H1 (cell line): ENCODE results near the gene PIGS. TPM values are rescaled to one million over a fixed set of nuclear protein-coding genes. Genes with fewer than 3 reads are reported as not detected.

Source experiments
- CTCF ChIA-PET: fragments of 300-600 bp; sonication (Branson Sonifier 250); formaldehyde crosslinking; loops from one replicate; lab custom pipeline; 2021; ENCODE audit not compliant: partially characterized antibody; lab: Charles Lee
- POLR2A ChIA-PET: fragments of 300-600 bp; sonication (Branson Sonifier 250); formaldehyde crosslinking; loops from one replicate; lab custom pipeline; 2021; ENCODE audit warnings: inconsistent platforms; ENCODE audit not compliant: partially characterized antibody; lab: Charles Lee
- DNase-seq, 2 experiments: peaks; one replicate each; pipeline versions ENCODE4 v3.0.0 to v3.0.0-alpha.2; 2010 to 2022; ENCODE audit warnings: low spot score in 2 of 2, low read depth in 1 of 2, mixed read lengths in 1 of 2
- FAIRE-seq: peaks from 2 replicates; lab custom pipeline; 2011; peaks lifted over from hg19 to GRCh38; lab: Jason Lieb, UNC
- H2AFZ ChIP-seq: 2 replicates; pipeline ENCODE4 v1.8.1; 2012; ENCODE audit warnings: low read length, inconsistent platforms
- H2AK5ac ChIP-seq: 2 replicates; pipeline ENCODE4 v1.6.1; 2013; ENCODE audit warnings: low read depth, low read length
- H2BK120ac ChIP-seq: replicated peaks from 2 replicates; pipeline ENCODE3; 2013; ENCODE audit warnings: low read depth, low read length, inconsistent platforms
- H2BK12ac ChIP-seq: 2 replicates; pipeline ENCODE4 v1.6.1; 2013; ENCODE audit warnings: low read depth, low read length
- H2BK15ac ChIP-seq: 2 replicates; pipeline ENCODE4 v1.6.1; 2013; ENCODE audit warnings: low read length
- H2BK20ac ChIP-seq: 2 replicates; pipeline ENCODE4 v1.6.1; 2013; ENCODE audit warnings: low read length
- H2BK5ac ChIP-seq: 2 replicates; pipeline ENCODE4 v1.6.1; 2013; ENCODE audit warnings: low read depth, low read length
- H3K14ac ChIP-seq: 2 replicates; pipeline ENCODE4 v1.6.1; 2013; ENCODE audit warnings: inconsistent platforms; ENCODE audit not compliant: insufficient read length
- H3K18ac ChIP-seq: 2 replicates; pipeline ENCODE4 v1.6.1; 2013; ENCODE audit warnings: low read length; ENCODE audit errors: extremely low read depth
- H3K23ac ChIP-seq: 2 replicates; pipeline ENCODE4 v1.6.1; 2013; ENCODE audit warnings: inconsistent platforms; ENCODE audit not compliant: insufficient read length
- H3K23me2 ChIP-seq: 2 replicates; pipeline ENCODE4 v1.6.1; 2013; ENCODE audit warnings: low read depth, low read length
- H3K27ac ChIP-seq: 2 replicates; pipeline ENCODE4 v1.6.1; 2011; ENCODE audit warnings: low read depth, low read length, inconsistent platforms
- H3K27me3 ChIP-seq, 4 experiments: replicated peaks in 1 of 4; 1 replicate in 1 of 4; 2 replicates in 3 of 4; pipeline versions ENCODE4 v1.6.1 to v1.8.1; 2011 to 2013; ENCODE audit warnings: low read length in 3 of 4, mild to moderate bottlenecking in 3 of 4, inconsistent platforms in 2 of 4, mixed read lengths in 2 of 4, moderate library complexity in 1 of 4; ENCODE audit not compliant: control insufficient read depth in 3 of 4, insufficient read depth in 3 of 4; ENCODE audit errors: extremely low read depth in 1 of 4
- H3K36me3 ChIP-seq, 4 experiments: 2 replicates each; pipeline versions ENCODE4 v1.6.1 to v1.8.1; 2011 to 2013; ENCODE audit warnings: mild to moderate bottlenecking in 4 of 4, low read length in 3 of 4, moderate library complexity in 2 of 4, control low read depth in 1 of 4, inconsistent platforms in 1 of 4; ENCODE audit not compliant: insufficient read depth in 4 of 4, control insufficient read depth in 2 of 4
- H3K4ac ChIP-seq: replicated peaks from 2 replicates; pipeline ENCODE3; 2013; ENCODE audit warnings: low read length, low read depth, mixed read lengths, inconsistent platforms; ENCODE audit not compliant: insufficient read length
- H3K4me1 ChIP-seq, 4 experiments: replicated peaks in 1 of 4; 1 replicate in 1 of 4; 2 replicates in 3 of 4; pipeline versions ENCODE4 v1.6.1 to v1.8.1; 2011 to 2013; ENCODE audit warnings: low read length in 3 of 4, inconsistent platforms in 2 of 4, mixed read lengths in 1 of 4; ENCODE audit not compliant: insufficient read depth in 4 of 4, control insufficient read depth in 3 of 4
- H3K4me2 ChIP-seq, 2 experiments: 2 replicates each; pipeline versions ENCODE4 v1.6.1 to v1.8.1; 2011 to 2013; ENCODE audit warnings: low read depth in 2 of 2, low read length in 2 of 2, control low read depth in 1 of 2, inconsistent platforms in 1 of 2, mild to moderate bottlenecking in 1 of 2; ENCODE audit not compliant: insufficient read depth in 1 of 2
- H3K4me3 ChIP-seq, 4 experiments: fragments of 200-600, 300-600 bp in 1 of 4; sonication (generic), shearing (Covaris generic), sonication (Bioruptor Twin) in 1 of 4; 2 replicates each; pipeline versions ENCODE4 v1.5.1 to v1.8.1; 2011 to 2016; ENCODE audit warnings: low read length in 4 of 4, low read depth in 3 of 4, control low read depth in 2 of 4, inconsistent platforms in 2 of 4, mild to moderate bottlenecking in 2 of 4, mixed read lengths in 1 of 4, moderate library complexity in 1 of 4; ENCODE audit not compliant: insufficient read depth in 2 of 4; ENCODE audit errors: extremely low read depth in 1 of 4
- H3K56ac ChIP-seq: replicated peaks from 2 replicates; pipeline ENCODE3; 2013; ENCODE audit warnings: low read depth, mild to moderate bottlenecking, mixed read lengths, low read length, inconsistent platforms; ENCODE audit not compliant: insufficient read length
- H3K79me1 ChIP-seq: 2 replicates; pipeline ENCODE4 v1.6.1; 2013; ENCODE audit warnings: low read depth, low read length, control low read depth
- H3K79me2 ChIP-seq, 2 experiments: 2 replicates each; pipeline versions ENCODE4 v1.6.1 to v1.8.1; 2012 to 2013; ENCODE audit warnings: low read length in 2 of 2, mild to moderate bottlenecking in 2 of 2, inconsistent platforms in 1 of 2; ENCODE audit not compliant: insufficient read depth in 2 of 2, control insufficient read depth in 1 of 2
- H3K9ac ChIP-seq, 4 experiments: replicated peaks in 1 of 4; 1 replicate in 1 of 4; 2 replicates in 3 of 4; pipeline versions ENCODE4 v1.6.1 to v1.8.1; 2011 to 2013; ENCODE audit warnings: low read depth in 3 of 4, low read length in 3 of 4, control low read depth in 2 of 4, mild to moderate bottlenecking in 2 of 4, moderate library complexity in 2 of 4, inconsistent platforms in 1 of 4; ENCODE audit errors: extremely low read depth in 1 of 4
- H3K9me3 ChIP-seq, 2 experiments: 2 replicates each; pipeline versions ENCODE4 v1.6.1 to v1.8.1; 2012 to 2013; ENCODE audit warnings: mild to moderate bottlenecking in 2 of 2, moderate library complexity in 2 of 2, control low read depth in 1 of 2, inconsistent platforms in 1 of 2, low read depth in 1 of 2, low read length in 1 of 2, mixed read lengths in 1 of 2; ENCODE audit not compliant: insufficient read depth in 2 of 2
- H4K20me1 ChIP-seq, 2 experiments: replicated peaks in 1 of 2; 2 replicates each; pipeline versions ENCODE3 to v1.8.1; 2011 to 2013; ENCODE audit warnings: inconsistent platforms in 2 of 2, low read length in 2 of 2, mild to moderate bottlenecking in 1 of 2; ENCODE audit not compliant: insufficient read depth in 2 of 2, control insufficient read depth in 1 of 2
- H4K5ac ChIP-seq: 2 replicates; pipeline ENCODE4 v1.6.1; 2013; ENCODE audit warnings: low read length, low read depth, mixed read lengths, inconsistent platforms; ENCODE audit not compliant: insufficient read length
- H4K8ac ChIP-seq: 2 replicates; pipeline ENCODE4 v1.8.0; 2013; ENCODE audit warnings: mild to moderate bottlenecking, moderate library complexity, low read length, inconsistent platforms; ENCODE audit not compliant: insufficient read depth; ENCODE audit errors: extremely low read depth
- H4K91ac ChIP-seq: replicated peaks from 2 replicates; pipeline ENCODE3; 2013; ENCODE audit warnings: low read length, mixed read lengths, inconsistent platforms; ENCODE audit not compliant: insufficient read length
- CBX5 ChIP-seq: fragments of 300-800, 300-1000 bp; sonication (generic); IDR thresholded peaks from 2 replicates; pipeline ENCODE4 v1.7.1; 2016; ENCODE audit warnings: antibody characterized with exemption, low read length, low read depth
- EGR1 ChIP-seq: IDR thresholded peaks from 2 replicates; pipeline ENCODE4 v1.6.1; 2011; ENCODE audit warnings: low read depth, low read length, borderline replicate concordance
- EP300 ChIP-seq, 2 experiments: IDR thresholded peaks; 1 replicate in 1 of 2; 2 replicates in 1 of 2; pipeline ENCODE4 v1.6.1; 2011 to 2012; ENCODE audit warnings: low read depth in 2 of 2, low read length in 2 of 2, mild to moderate bottlenecking in 2 of 2, borderline replicate concordance in 1 of 2, inconsistent platforms in 1 of 2, moderate library complexity in 1 of 2
- KDM5A ChIP-seq: fragments of 200-600 bp; IDR thresholded peaks from 2 replicates; pipeline ENCODE4 v1.7.1; 2012; ENCODE audit warnings: mild to moderate bottlenecking, low read length, inconsistent platforms, mixed read lengths
- NRF1 ChIP-seq: IDR thresholded peaks from 2 replicates; pipeline ENCODE4 v1.6.1; 2011; ENCODE audit warnings: mild to moderate bottlenecking, low read depth, low read length, improper control_type of control experiment
- RAD21 ChIP-seq, 2 experiments: IDR thresholded peaks in 1 of 2; conservative IDR thresholded peaks in 1 of 2; 2 replicates each; pipeline ENCODE4 v1.6.1; 2011; ENCODE audit warnings: low read depth in 2 of 2, low read length in 2 of 2, improper control_type of control experiment in 1 of 2, inconsistent platforms in 1 of 2, mild to moderate bottlenecking in 1 of 2, moderate library complexity in 1 of 2
- RBBP5 ChIP-seq: IDR thresholded peaks from 2 replicates; pipeline ENCODE4 v1.7.1; 2012; ENCODE audit warnings: low read depth, mild to moderate bottlenecking, inconsistent platforms, low read length, moderate library complexity, borderline replicate concordance
- SP2 ChIP-seq: IDR thresholded peaks from 2 replicates; pipeline ENCODE4 v1.6.1; 2012; ENCODE audit warnings: mild to moderate bottlenecking, low read length, inconsistent platforms
- SRF ChIP-seq: IDR thresholded peaks from 2 replicates; pipeline ENCODE4 v1.6.1; 2011; ENCODE audit warnings: mild to moderate bottlenecking, low read depth, low read length, moderate library complexity
- TCF12 ChIP-seq: IDR thresholded peaks from 2 replicates; pipeline ENCODE4 v1.6.1; 2011; ENCODE audit warnings: low read depth, mild to moderate bottlenecking, low read length
- WGBS, 2 experiments: shearing (Covaris generic) in 1 of 2; methylation state at CpG; one replicate each; pipeline versions ENCODE4 v1.1.6 to v1.1.7; 2013 to 2015; ENCODE audit warnings: low lambda C conversion rate in 2 of 2, mixed read lengths in 2 of 2, inconsistent platforms in 1 of 2, low coverage in 1 of 2, missing lambda C conversion rate in 1 of 2; ENCODE audit not compliant: insufficient replicate concordance in 2 of 2, insufficient coverage in 1 of 2, insufficient read length in 1 of 2; ENCODE audit errors: extremely low coverage in 1 of 2, missing lambda C conversion rate in 1 of 2; 5-methylcytosine and 5-hydroxymethylcytosine counted together
- polyA plus RNA-seq, 7 experiments: library from polyadenylated mRNA; depleted of rRNA in 3 of 7; stranded (reverse) in 5 of 7; unstranded in 2 of 7; fragments of >200 nt in 5 of 7; fragments of 200-250 nt in 2 of 7; gene quantifications; 1 replicate in 5 of 7; 2 replicates in 1 of 7; 4 replicates in 1 of 7; pipeline versions ENCODE4 v1.2.1 to v1.2.3, GENCODE V29; 2011 to 2013; ENCODE audit warnings: missing spikeins in 2 of 7, mixed read lengths in 2 of 7
- total RNA-seq: library from RNA; stranded (reverse); fragmentation: NEBNext Ultra II Directional; extraction: Animal tissue kit (Norgen Biotek cat#: 25700); gene quantifications from 2 replicates; pipeline ENCODE4 v1.2.1, GENCODE V29; 2021

Gene PIGS
- total and polyA plus RNA-seq, 2 of the 8 experiments (the other 6 are each of a cell fraction or from before 2014, with no cell fraction given), result 44.3 to 50.6 TPM

DNA sequence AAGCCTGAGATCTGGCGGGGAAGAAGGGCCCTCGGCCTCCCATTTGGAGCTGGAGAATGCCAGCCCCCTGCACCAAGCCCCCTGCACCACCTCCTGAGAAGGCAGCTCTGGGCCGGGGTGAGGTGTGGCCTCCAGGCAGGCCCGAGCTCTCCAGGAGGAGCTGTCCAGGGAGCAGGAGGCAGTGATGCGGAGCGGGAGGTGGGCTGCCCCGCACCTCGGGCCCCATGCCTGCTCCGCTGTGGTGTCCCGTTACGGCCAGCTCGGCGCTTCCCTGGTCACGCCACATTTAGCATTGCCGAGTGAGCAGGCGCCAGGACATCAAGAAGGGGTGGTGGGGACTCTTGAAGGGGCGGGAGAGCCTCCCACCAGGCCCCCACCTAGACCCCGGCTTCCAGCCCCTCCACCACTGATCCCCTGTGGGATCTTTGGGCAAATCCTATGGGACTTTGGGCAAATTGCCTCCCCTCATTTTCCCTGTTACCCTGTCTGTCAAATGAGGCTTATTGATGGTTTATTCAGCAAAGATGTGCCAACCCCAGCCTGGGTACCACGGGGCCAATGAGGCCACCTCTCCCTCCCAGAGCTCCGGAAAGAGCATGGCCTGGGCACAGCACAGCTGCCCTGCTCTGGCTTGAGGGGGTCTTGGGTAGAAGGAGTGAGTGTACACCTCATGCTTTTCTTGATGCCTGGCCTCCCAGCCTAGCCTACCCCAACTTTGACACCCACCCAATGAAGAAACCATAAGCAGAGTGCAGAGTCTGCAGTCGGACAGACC, 49.8 kb downstream of the PIGS start:
- H4K5ac ChIP-seq, result no peak overlapping the region
- H3K4me2 ChIP-seq, result peak overlapping the region in 1 of 2 experiments; percentile 35; a peak in 2 of 4 replicates
- H3K27me3 ChIP-seq, result no peaks in the 10 kb centered on the region
- no peak overlapping the region for H4K91ac ChIP-seq
- H3K36me3 ChIP-seq, result no peaks in the 10 kb centered on the region
- H2BK120ac ChIP-seq, result no peak overlapping the region
- H4K20me1 ChIP-seq, result no peaks in the 10 kb centered on the region
- H3K79me1 ChIP-seq, result no peaks in the 10 kb centered on the region
- no peak overlapping the region for H3K4me3 ChIP-seq
- H3K27ac ChIP-seq, result no peak overlapping the region
- POLR2A ChIA-PET, result interaction anchor here (1.3 to 1.5 kb wide), 2 partner anchors 10 to 19 kb away, joined by 3 to 5 read pairs; no protein-coding TSS in a partner anchor
- WGBS, 2 experiments, result 61% methylated on average over 17 of the region's 21 CpGs; no CpG with 5 or more reads in 1 of the 2 experiments
- FAIRE-seq (no peak), DNase-seq (peak in 1 of 2 experiments; percentile 62)
- H2BK12ac ChIP-seq, result no peak overlapping the region
- no peak overlapping the region; the same call in 1 of the 2 replicates for H2BK15ac ChIP-seq
- no peak overlapping the region for H3K56ac ChIP-seq
- no peaks in the 10 kb centered on the region for H3K23me2 ChIP-seq
- CTCF ChIA-PET, result interaction anchor here (0.6 to 5.0 kb wide), 11 partner anchors 8 to 1240 kb away, joined by 3 to 35 read pairs (median 3); no protein-coding TSS in a partner anchor
- no peaks in the 10 kb centered on the region for H3K9me3 ChIP-seq
- peak overlapping the region; percentile 16; the same call in 1 of the 2 replicates for H4K8ac ChIP-seq
- H2AFZ ChIP-seq, result no peak overlapping the region; the same call in 1 of the 2 replicates
- 0 out of 2 replicates have a peak overlapping the region, but pooled peaks have one; percentile 48 for H2BK20ac ChIP-seq
- no peak overlapping the region for H2BK5ac ChIP-seq
- no peak overlapping the region for H3K4ac ChIP-seq
- H3K79me2 ChIP-seq, result no peaks in the 10 kb centered on the region
- H3K14ac ChIP-seq, result no peak overlapping the region
- H3K9ac ChIP-seq, result no peak overlapping the region
- no peak overlapping the region for H3K23ac ChIP-seq
- H3K18ac ChIP-seq, result no peak overlapping the region
- H2AK5ac ChIP-seq, result 0 out of 2 replicates have a peak overlapping the region, but pooled peaks have one; percentile 24
- H3K4me1 ChIP-seq, result peaks cover 0 to 15% (median 4%) of the 10 kb centered on the region in 4 experiments; a peak in 3 of 7 replicates
- TF ChIP-seq SRF (no peak), TCF12 (no peak), EGR1 (no peak), KDM5A (no peak), SP2 (no peak), RAD21 (IDR thresholded peaks at IDR 0.05 in 1 of 2, conservative IDR thresholded peaks at IDR 0.05 in 1 of 2; ENCODE audit: low read depth in 2 of 2, low read length in 2 of 2) (no peak), EP300 (IDR thresholded peaks at IDR 0.05; ENCODE audit: borderline replicate concordance in 1 of 2, low read depth in 2 of 2, low read length in 2 of 2) (no peak), CBX5 (no peak), NRF1 (no peak), RBBP5 (no peak)
